Cardiac fibroblast (primary cell): ENCODE results near the gene SGF29.
A peak's percentile ranks its signal among the peaks of the same experiment; 100 is the strongest.
"Not testable (repeated sequence)": the region's sequence is repeated elsewhere in the genome, so short reads cannot be mapped to it uniquely, and the experiment has no call there.

Source experiments
- DNase-seq, 2 donors: peaks; one replicate each; pipeline versions ENCODE4 v3.0.0 to v3.0.0-alpha.2; 2010; ENCODE audit warnings: low read depth in 2 of 2
- H3K4me3 ChIP-seq, 2 donors: replicated peaks in 1 of 2; 1 replicate in 1 of 2; 2 replicates in 1 of 2; pipeline ENCODE4 v1.5.1; 2011; ENCODE audit warnings: low read depth in 2 of 2, low read length in 2 of 2, mild to moderate bottlenecking in 2 of 2, moderate library complexity in 1 of 2
- TF ChIP-seq, protein P1 (sequence below): IDR thresholded peaks from one replicate; pipeline ENCODE4 v1.5.1; 2011; ENCODE audit warnings: low read depth, mild to moderate bottlenecking, low read length, inconsistent platforms

The SGF29 gene

GRCh38 chr16:28589930-28590329 is 36.2 kb downstream of the SGF29 start:
- TF ChIP-seq, protein P1, sequence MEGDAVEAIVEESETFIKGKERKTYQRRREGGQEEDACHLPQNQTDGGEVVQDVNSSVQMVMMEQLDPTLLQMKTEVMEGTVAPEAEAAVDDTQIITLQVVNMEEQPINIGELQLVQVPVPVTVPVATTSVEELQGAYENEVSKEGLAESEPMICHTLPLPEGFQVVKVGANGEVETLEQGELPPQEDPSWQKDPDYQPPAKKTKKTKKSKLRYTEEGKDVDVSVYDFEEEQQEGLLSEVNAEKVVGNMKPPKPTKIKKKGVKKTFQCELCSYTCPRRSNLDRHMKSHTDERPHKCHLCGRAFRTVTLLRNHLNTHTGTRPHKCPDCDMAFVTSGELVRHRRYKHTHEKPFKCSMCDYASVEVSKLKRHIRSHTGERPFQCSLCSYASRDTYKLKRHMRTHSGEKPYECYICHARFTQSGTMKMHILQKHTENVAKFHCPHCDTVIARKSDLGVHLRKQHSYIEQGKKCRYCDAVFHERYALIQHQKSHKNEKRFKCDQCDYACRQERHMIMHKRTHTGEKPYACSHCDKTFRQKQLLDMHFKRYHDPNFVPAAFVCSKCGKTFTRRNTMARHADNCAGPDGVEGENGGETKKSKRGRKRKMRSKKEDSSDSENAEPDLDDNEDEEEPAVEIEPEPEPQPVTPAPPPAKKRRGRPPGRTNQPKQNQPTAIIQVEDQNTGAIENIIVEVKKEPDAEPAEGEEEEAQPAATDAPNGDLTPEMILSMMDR, result no peak
- H3K4me3 ChIP-seq, result no peak overlapping the region
- DNase-seq, result no peak

- DNase-seq, result no peak
- no peak overlapping the region for H3K4me3 ChIP-seq
- TF ChIP-seq, protein P1, result no peak
Observed at GRCh38 chr16:28590384-28591340, 36.9 kb downstream of the SGF29 start.

GRCh38 chr16:28591355-28591754 is 37.6 kb downstream of the SGF29 start:
- no peak for DNase-seq
- TF ChIP-seq, protein P1, result no peak
- no peak overlapping the region for H3K4me3 ChIP-seq

DNA sequence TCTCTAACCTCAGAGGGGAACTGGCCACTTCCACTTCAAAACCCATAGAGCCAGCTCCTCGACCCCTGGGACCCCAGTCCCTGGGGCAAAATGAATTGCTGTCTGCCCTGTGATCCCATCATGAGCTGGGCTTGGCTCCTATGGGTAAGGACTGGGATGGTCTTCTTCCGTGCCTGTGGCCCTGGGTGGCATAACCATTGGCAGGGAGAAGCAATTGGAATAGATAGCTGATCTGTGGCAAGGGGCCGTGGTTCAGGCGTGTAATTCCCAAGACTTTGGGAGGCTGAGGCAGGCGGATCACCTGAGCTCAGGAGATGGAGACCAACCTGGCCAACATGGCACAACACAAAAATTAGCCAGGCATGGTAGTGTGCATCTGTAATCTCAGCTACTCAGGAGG is 38.8 kb downstream of the SGF29 start:
- DNase-seq, result no peak
- TF ChIP-seq, protein P1, result no peak
- H3K4me3 ChIP-seq, result no peak overlapping the region

GRCh38 chr16:28592979-28593553 is 39.3 kb downstream of the SGF29 start:
- no peak overlapping the region for H3K4me3 ChIP-seq
- TF ChIP-seq, protein P1, result no peak
- DNase-seq, result no peak

- DNase-seq, H3K4me3 ChIP-seq: not testable (repeated sequence)
Observed at GRCh38 chr16:28595451-28595850, 41.7 kb downstream of the SGF29 start.

GRCh38 chr16:28596115-28596630 is 42.5 kb downstream of the SGF29 start:
- TF ChIP-seq, protein P1, result no peak
- no peak overlapping the region for H3K4me3 ChIP-seq
- DNase-seq, result peak in 1 of 2 donors; percentile 10
